Measurements from ENCODE around the gene STK35.

DNA sequence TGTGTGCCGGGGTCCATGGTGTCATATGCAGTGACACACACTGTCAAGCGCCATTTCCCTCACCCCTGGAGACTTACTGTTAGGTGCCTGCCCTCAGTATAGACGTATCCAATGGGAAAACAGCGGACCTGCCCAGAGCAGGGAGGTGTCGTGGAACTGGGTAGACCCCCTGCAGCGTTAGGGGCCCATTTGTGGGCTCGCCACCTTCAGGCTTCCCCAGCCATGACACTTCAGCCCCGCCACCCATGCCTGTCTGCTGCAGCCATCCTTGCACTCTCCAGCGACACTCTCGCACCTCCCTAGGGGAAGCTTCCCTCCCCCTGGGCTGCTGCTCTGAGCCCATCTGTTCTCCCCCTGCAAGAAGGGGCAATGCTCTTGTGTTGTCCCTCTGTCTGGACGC, 43.2 kb downstream of the STK35 start:
- TF ChIP-seq CTCF (IDR thresholded peaks at IDR 0.05) (no peak), ZFX (IDR thresholded peaks at IDR 0.05; ENCODE audit: borderline replicate concordance) (no peak)
